Measurements from ENCODE around the gene PPHLN1.

Gene PPHLN1, protein sequence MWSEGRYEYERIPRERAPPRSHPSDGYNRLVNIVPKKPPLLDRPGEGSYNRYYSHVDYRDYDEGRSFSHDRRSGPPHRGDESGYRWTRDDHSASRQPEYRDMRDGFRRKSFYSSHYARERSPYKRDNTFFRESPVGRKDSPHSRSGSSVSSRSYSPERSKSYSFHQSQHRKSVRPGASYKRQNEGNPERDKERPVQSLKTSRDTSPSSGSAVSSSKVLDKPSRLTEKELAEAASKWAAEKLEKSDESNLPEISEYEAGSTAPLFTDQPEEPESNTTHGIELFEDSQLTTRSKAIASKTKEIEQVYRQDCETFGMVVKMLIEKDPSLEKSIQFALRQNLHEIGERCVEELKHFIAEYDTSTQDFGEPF

DNA sequence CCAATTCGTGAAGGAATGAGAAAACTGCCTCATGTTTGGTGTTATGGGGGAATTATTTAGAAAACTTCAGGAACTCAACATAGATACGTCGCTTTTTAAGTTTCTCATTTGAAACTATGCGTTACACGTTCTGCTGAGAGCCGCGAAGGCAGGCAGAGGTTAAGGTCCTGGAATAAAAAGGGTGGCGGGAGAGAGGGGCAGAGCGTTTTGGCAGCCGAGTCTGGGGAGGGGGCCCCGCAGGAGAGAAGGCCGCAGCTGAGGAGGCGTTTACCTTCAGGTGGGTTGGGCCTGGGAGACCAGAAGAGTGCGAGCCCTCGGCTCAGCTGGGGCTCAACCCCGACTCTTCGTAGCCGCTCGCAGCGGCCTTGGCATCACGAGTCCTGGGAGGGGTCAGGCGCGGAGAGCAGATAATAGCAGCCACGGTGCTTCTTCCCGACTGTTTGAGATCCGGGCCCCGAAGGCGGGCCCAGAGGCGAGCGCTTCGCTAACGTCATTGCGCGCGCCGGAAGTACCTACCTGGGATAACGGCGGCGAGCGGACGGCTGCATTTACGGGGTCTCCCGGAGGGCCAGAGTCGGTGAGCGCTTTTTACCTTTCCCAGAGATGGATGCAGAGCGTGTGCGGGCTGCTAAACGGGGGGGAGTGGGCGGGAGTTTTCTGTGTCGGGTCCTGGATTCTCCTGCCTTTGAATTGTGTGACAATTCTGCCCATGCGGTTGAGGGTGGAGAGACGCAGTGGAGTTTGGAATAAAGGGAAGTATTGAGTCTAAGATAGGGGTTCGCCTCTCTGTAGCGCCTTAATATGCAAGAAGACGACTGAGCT is at the start of gene PPHLN1, which contains the start of gene ZCRB1:
Gene PPHLN1 (plus strand): TSS at position 515 of the 822 bp plus-strand sequence. CDS start 9,736 bp downstream, outside the sequence.
Gene ZCRB1 (minus strand): TSS at position 442 of the 822 bp plus-strand sequence. CDS start 1,992 bp downstream, outside the sequence.
- peak; percentile 50 to 63 for DNase-seq (ENCODE audit: low read depth in 2 of 2)

DNA sequence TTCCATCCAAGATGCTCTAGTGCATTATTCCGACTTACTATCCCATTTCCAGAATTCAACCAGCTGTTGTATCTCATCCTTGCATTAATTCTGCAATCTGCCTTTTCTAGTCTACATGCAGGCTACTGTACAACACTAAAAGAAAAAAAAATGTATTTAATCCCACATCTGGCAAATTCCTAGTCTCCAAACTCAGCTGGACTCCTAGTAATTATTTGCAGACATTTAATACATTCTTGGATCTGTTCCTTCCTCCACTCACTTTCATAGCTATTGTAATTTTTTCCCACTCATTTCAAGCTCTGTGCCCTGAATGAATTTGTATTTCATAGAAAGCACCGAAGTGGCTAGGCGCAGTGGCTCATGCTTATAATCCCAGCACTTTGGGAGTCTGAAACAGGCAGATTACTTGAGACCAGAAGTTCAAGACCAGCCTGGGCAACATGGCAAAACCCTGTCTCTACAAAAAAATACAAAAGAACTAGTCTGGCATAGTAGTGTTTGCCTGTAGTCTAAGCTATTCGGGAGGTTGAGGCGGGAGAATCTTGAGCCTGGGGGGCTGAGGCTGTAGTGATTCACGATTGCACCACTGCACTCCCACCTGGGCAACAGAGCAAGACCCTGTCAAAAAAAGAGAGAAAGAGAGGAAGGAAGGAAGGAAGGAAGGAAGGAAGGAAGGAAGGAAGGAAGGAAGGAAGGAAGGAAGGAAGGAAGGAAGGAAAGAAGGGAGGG is 48.4 kb upstream of the PPHLN1 start:
- DNase-seq (ENCODE audit: low read depth in 2 of 2), result no peak

DNA sequence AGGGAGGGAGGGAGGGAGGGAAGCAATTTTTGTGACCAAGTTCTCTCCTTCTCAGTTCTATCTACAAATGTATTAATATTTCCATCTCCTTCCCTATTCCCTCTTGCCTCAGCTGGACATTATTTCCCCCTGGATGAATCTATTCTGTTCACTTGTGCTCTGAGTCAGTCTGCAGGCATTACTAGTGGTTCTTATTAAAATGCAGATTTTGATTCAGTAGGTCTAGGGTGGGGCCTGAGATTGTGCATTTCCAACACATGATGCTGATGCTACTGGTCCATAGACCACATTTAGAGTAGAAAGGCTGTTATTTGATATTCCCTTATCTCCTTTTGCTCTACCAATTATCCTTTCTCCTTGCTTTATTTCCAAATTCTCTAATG is 47.8 kb upstream of the PPHLN1 start:
- no peak for DNase-seq (ENCODE audit: low read depth in 2 of 2)

DNA sequence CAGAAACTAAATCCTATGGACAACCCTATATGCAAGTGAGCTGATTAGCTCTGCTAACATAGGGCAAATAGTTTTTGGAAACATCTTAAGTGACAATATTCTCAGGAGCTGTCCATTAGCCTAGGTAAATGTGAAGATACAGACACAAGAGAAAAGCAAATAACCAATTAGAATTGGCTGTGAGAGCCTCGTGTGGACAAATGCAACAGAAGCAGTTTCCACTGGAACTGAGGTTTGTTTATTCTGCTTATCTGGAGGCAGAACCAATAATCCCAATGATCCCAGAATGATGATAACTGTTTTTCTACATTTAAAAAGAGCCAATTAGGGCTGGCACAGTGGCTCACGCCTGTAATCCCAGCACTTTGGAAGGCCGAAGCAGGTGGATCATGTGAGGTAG is 44.7 kb upstream of the PPHLN1 start:
- DNase-seq (ENCODE audit: low read depth in 2 of 2), result no peak

DNA sequence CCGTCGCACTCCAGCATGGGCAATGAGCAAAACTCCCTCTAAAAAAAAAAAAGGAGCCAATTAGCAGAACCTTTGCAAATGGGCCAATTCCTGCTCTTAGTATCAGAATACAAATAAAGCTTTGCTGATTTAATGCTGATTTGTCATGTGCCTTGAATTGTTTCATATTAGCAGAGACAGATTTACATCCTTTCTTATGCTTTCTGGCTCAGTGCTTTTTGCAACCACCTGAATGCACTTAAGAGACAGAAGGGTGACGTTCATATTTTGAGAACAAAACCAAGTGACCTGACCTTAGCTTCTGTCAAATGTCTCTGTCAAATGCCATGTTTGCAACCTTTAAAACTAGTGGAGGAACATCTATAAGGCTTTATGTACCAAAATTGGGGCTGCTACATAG is 44.1 kb upstream of the PPHLN1 start:
- DNase-seq (ENCODE audit: low read depth in 2 of 2), result no peak

DNA sequence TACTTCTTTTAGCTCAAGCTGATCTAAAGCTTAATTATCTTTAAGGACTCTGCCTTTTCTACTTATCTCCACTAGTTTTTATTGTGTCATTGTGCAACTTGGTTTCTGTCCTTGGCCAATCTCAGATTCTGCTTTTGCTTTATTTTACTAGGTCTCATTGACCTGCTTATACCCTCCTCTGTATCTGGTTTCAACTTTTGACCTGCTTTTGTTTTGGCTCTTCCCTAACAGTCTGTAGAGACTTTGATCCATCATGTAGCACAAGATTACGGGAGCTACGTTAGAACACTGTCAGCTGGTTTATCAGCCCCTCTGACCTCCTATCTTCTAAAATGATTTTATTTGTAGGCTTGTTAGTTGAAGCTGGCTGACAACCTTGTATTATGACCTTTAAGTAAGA is 43.7 kb upstream of the PPHLN1 start:
- no peak for DNase-seq (ENCODE audit: low read depth in 2 of 2)

DNA sequence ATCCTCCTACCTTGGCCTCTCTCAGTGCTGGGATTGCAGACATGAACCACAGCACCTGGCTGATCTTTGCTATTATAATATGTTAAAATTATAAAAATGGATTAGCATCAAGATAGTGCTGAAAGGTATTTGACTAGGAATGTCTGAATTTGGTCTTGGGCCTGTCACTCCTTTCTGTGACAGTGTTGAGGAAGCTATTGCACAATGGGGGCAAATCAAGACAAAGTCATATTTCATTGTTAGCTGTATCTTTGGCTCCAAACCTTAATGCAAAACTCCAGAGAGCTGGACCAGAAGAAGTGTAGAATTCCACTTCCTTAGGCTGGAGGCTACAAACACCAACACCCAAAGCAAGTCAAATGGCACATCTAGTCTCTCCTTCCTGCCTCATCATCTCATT is 42.2 kb upstream of the PPHLN1 start:
- DNase-seq (ENCODE audit: low read depth in 2 of 2), result no peak

DNA sequence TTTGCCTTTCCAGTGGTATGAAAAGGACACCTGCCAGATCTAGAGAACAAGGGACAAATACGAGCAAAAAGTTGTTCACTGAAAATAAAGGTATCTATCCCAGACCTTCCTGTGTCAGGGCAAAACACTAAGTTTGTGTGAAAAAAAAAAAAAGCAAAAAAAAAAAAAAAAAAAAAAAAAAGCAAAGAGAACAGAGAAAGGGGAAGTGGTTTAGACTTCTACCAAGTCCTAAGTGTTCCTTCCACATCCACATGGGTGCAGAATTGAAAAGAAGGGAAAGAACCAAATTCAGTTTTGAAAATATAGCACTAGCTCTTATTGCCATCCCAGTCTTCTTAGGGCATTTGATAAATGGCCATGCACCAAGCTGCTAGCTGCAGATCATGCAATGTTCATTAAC is 41.8 kb upstream of the PPHLN1 start:
- DNase-seq (ENCODE audit: low read depth in 2 of 2), result no peak

DNA sequence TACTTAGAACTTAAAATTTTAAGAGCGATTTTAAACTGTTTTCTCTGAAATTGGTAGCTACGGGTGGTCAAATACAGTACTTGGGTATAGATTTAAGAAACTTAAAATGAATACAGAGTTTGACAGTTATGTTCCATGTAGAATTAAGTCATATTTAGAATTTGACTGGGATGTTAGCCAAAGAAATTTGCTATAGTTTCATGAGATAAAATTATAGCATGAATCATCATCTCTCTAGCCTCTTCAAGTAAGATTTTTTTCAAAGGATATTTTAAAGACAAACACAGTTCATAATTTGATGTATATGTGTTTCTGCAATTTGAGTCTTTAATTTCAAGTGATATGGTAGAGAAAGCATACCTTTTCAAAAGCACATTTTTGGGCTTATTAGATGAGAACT is 41.1 kb upstream of the PPHLN1 start:
- no peak for DNase-seq (ENCODE audit: low read depth in 2 of 2)

DNA sequence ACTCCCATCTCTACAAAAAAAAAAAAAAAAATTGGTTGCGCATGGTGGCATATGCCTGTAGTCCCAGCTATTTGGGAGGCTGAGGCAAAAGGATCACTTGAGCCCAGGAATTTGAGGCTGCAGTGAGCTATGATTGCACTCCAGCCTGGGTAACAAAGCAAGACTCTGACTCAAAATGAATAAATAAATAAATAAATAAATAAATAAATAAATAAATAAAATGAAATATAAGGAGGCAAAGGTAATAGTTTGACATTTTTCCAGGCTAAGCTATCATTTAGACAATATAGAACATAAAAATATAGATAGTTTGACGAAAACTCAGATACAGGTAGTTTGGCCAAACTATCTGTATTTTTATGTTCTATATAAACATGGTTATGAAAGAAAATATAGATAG is 40.5 kb upstream of the PPHLN1 start:
- DNase-seq (ENCODE audit: low read depth in 2 of 2), result no peak

DNA sequence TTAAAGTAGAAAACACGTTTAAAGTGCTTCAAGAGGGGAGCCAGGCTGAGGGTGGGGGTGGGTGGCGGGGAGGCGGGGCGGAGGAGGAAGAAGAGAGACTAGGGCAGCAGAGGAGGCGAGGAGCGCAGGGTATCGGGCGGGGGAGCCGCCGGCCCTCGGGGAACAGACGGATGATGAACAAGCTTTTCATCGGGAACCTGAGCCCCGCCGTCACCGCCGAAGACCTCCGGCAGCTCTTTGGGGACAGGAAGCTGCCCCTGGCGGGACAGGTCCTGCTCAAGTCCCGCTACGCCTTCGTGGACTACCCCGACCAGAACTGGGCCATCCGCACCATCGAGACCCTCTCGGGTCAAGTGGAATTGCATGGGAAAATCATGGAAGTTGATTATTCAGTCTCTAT is 39.2 kb upstream of the PPHLN1 start:
- no peak for DNase-seq (ENCODE audit: low read depth in 2 of 2)

DNA sequence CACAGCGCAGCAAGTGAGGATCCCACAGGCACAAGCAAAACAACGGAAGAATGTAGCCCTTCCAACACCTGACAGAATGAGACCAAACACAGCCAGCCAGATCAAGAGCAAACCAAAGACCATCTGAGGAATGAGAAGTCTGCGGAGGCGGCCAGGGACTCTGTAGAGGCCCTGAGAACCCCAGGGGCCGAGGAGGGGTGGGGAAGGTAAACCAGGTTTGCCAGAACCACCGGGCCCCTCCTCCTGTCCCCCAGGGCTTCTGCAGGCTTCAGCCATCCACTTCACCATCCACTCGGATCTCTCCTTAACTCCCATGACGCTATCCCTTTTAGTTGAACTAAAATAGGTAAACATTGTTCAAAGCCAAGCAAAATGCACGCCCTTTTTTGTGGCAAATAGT is 37.4 kb upstream of the PPHLN1 start:
- DNase-seq (ENCODE audit: low read depth in 2 of 2), result no peak

DNA sequence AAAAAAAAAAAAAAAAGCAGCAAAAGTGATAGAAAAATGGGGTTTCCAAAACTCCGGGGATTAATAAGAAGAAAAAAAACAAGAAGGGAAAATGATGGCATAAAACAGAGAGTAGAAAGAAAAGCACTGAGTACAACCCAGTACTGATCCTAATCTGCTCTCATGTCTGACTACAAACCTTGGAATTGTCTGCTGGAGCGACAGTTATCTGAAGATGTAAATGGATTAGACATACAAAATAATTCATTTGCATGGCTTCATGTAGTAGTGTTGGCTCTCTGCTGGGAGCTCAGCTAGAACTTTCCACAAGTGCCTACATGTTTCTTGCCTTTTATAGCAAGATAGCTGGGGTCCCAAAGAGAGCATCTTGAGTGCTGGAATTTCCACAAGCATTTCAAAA is 34.3 kb upstream of the PPHLN1 start:
- DNase-seq (ENCODE audit: low read depth in 2 of 2), result no peak

DNA sequence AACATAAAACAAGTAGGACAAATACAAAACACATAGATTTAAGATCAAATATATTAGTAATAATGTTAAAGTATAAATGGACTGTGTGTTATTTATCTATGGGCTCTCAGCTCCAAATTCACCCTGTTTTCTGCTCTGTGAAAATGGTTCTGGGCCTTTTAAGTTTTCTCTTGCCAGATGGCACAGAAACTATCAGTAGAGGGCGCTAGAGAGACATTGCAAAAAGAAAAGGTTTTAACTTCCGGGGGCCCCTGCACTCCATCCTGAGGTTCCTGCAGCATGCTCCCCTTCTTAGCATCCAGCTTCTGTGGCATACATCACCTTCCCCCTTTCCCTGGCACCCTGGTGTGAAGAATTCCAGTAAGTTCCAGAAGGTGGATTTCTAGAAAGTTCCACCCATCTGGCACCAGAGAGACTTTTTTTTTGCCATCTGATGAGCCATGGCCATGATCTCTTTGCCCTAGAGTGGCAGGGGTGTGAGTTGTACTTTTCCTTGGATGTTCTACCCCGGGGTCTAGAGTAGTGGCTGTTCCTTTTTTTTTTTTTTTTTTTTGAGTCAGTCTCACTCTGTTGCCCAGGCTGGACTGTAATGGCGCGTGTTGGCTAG is 29.4 kb upstream of the PPHLN1 start:
- DNase-seq (ENCODE audit: low read depth in 2 of 2), result no peak

DNA sequence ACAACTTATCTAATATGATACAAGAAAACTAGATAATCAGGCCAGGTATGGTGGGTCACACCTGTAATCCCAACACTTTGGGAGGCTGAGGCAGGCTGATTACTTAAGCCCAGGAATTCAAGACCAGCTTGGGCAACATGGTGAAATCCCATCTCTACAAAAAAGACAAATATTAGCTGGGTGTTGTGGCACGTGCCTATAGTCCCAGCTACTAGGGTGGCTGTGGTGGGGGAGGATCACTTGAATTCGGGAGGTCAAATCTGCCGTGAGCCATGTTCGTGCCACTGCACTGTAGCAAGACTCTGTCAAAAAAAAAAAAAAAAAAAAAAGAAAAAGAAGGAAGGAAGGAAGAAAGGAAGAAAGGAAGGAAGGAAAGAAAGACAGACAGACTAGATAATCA is 27.1 kb upstream of the PPHLN1 start:
- DNase-seq (ENCODE audit: low read depth in 2 of 2), result no peak

DNA sequence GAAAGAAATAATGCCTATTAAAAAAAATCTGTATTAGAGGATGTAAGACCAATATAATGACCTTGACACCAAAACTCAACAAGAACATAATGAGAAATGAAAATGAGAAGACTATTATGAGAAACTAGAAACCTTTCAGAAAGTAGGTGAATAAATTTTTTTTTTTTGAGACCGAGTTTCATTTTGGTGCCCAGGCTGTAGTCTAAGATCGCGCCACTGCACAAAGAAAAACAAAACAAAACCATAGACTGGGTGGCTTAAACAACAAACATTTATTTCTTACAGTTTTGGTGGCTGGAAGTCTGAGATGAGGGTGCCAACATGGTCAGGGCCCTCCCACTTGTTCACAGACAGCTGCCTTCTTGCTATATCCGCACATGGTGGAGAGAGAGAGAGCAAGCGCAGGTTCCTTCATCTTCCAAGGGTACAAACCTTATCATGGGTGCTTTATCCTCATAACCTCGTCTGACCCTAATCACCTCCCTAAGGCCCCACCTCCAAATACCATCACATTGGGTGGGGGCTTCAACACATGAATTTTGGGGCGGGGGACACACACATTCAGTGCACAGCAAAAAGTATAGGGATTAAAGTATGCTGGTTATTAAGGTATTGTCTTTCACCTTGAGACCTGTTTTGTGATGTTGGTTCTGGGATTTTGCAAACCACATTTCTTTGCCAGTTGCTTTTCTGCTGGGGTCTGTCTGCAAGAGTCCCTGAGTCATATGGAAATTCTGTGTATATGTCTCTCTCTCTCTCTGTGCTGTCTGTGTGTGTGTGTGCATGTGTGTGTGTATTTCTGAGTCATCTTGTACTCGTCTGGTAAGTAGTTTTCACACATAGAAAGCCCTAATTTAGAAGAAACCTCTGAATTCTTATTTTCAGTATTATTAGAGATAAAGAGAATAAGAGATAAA is 26.3 kb upstream of the PPHLN1 start:
- peak in 1 of 2 donors; percentile 54 for DNase-seq (ENCODE audit: low read depth in 2 of 2)

DNA sequence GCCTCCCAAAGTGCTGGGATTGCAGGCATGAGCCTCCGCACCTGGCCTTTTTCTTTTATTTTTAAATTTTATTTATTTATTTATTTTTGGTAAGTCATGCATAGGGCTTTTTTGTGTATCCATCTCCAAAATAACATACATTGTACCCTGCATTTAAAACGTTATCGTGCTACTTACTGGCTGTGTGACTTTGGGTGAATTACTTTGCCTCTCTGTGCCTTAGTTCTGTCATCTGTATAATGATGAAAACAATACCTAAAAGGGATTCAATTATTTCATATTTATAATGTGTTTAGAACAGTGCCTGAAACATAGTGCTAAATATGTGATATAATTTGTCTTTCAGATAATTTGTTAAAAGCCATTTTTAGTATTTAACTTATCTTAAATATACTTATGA is 19.7 kb upstream of the PPHLN1 start:
- DNase-seq (ENCODE audit: low read depth in 2 of 2), result no peak

DNA sequence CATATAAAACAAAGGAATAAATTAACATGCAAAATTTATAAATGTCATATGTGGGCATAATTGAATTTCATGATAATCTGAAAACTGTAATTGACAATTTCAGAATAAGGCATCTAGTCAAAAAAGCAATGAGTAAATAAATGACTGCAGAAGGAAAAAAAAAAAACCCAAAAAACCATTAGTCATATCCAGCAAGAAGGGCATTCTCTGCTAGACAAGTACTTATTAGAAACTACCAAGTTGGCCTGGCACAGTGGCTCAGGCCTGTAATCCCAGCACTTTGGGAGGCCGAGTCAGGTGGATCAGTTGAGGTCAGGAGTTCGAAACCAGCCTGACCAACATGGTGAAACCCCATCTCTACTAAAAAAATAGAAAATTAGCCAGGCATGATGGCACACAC is 17.6 kb upstream of the PPHLN1 start:
- DNase-seq (ENCODE audit: low read depth in 2 of 2), result no peak

DNA sequence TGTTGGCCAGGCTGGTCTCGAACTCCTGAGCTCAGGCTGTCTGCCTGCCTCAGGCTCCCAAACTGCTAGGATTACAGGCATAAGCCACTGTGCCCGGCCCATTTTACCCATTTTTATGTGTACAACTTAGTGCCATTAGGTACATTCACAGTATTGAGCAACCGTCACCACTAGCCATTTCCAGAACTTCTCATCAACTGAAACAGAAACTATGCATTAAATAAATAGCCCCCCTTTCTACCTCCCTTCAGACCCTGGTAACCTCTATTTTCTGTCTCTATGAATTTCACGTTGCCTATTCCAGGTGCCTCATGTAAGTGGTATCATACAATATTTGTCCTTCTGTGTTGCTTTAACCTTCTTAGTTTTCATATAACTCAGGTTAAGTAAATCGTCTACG is 16.0 kb upstream of the PPHLN1 start:
- no peak for DNase-seq (ENCODE audit: low read depth in 2 of 2)

DNA sequence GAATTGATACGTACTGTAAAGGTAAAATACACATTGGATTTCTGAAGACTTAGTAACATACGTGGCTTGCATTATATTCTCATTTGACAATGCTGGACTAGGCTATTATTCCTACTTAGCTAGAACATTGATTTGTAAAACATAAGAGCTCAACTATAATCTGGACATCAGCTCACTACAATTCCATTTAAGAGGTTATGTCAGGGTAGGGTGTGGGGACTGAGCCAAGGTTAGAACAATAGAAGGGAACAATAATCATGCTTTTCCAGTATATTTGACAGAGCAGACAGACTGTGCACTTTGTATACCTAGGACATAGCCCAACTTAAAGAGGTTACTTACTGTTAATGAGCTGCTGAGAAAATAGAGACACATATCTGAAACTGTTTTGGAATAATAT is 10.9 kb upstream of the PPHLN1 start:
- no peak for DNase-seq (ENCODE audit: low read depth in 2 of 2)

DNA sequence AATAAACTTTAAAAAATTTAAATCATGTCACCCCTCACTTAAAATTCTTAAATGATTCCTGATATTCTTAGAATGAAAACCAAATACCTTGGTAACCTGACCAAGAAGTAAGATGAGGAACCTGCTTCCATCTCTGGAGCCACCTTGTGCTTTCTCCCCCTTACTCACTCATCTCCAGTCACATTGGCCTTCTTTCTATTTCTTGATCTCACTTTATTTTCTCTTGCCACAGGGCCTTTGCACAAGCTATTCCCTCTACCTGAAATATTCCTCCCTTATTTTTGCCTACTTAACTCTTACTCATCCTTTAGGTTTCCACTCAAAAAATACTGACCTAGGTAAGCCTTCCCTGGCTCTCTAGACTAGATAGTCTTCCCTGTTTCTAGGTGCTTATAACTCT is 5.2 kb upstream of the PPHLN1 start:
- DNase-seq (ENCODE audit: low read depth in 2 of 2), result no peak

Measured in stimulated activated CD8-positive, alpha-beta memory T cell treated with anti-CD3 and anti-CD28 coated beads, Interleukin-15, amount 100 ng/mL, for 4 hours (primary cell).